ENCODE measurements around the gene CWC27. TPM values are rescaled to one million over a fixed set of nuclear protein-coding genes. Genes with fewer than 3 reads are reported as not detected.

CWC27 gene
- total RNA-seq, 2 donors from 2014 or later: 10.9 to 14.0 TPM

DNA sequence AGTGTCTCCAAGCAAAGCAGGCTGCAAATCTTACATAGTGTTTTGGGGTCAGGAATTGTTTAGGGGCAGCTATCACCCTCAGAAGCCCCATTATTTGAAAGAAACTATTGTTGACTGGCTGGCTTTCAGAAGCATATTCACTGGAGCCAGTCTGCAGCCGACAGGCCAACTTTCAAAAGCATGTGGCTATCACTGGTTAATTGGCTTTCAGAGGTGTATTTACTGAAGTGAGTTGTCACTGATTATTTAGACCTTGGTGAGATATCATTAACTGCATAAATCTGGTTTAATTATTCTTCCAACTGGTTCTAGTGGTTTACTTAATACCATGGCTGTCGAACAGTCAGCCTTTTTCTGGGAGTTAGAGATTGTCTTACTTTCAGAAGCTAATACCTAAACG lies 247.0 kb downstream of the CWC27 start:
- no peak for TF ChIP-seq POLR2A (IDR thresholded peaks at IDR 0.05)
- TF ChIP-seq, protein P1, sequence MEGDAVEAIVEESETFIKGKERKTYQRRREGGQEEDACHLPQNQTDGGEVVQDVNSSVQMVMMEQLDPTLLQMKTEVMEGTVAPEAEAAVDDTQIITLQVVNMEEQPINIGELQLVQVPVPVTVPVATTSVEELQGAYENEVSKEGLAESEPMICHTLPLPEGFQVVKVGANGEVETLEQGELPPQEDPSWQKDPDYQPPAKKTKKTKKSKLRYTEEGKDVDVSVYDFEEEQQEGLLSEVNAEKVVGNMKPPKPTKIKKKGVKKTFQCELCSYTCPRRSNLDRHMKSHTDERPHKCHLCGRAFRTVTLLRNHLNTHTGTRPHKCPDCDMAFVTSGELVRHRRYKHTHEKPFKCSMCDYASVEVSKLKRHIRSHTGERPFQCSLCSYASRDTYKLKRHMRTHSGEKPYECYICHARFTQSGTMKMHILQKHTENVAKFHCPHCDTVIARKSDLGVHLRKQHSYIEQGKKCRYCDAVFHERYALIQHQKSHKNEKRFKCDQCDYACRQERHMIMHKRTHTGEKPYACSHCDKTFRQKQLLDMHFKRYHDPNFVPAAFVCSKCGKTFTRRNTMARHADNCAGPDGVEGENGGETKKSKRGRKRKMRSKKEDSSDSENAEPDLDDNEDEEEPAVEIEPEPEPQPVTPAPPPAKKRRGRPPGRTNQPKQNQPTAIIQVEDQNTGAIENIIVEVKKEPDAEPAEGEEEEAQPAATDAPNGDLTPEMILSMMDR (IDR thresholded peaks at IDR 0.05): no peak
- ATAC-seq (no peak), DNase-seq (no peak)
- intact Hi-C loops (cut with DNase I): no loop called here
- Histone ChIP-seq H3K27me3 (no peaks in the 10 kb centered on the region), H3K27ac (no peak overlapping the region), H3K9me3 (no peaks in the 10 kb centered on the region), H3K4me1 (no peaks in the 10 kb centered on the region), H3K4me3 (no peak overlapping the region), H3K36me3 (replicated peaks in 1 of 2; ENCODE audit: insufficient read depth in 1 of 2, low read depth in 2 of 2) (no peaks in the 10 kb centered on the region)
- 52 to 54% methylated on average over 3 of the region's 3 CpGs for WGBS, 2 donors

DNA sequence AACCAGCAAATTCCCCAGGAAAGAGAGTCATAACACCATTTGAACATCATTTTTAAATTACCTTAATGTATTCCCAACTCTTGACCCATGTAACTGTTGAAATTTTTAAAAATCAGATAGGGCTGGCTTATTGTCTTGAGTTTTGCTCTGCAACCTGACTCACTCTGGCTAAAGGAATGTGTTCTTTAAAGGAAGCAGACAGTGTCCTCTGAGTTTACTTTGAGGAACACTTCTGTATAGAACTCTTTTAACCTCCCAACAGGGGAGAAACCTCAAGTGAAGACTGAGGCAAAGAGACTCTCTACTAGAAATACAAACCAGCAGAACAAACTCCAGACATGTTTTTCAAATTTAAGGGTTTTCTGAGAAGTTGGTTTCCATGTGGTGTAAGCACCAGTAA lies 248.9 kb downstream of the CWC27 start:
- H3K4me1 ChIP-seq: no peaks in the 10 kb centered on the region
- TF ChIP-seq POLR2A (IDR thresholded peaks at IDR 0.05): no peak
- TF ChIP-seq, protein P1 (IDR thresholded peaks at IDR 0.05): no peak
- no peak overlapping the region for H3K4me3 ChIP-seq
- no peak for DNase-seq
- no peaks in the 10 kb centered on the region for H3K9me3 ChIP-seq
- H3K27me3 ChIP-seq: no peaks in the 10 kb centered on the region
- no peaks in the 10 kb centered on the region for H3K36me3 ChIP-seq (replicated peaks in 1 of 2; ENCODE audit: insufficient read depth in 1 of 2, low read depth in 2 of 2)
- ATAC-seq: no peak
- intact Hi-C loops (cut with DNase I): no loop called here
- no peak overlapping the region for H3K27ac ChIP-seq

DNA sequence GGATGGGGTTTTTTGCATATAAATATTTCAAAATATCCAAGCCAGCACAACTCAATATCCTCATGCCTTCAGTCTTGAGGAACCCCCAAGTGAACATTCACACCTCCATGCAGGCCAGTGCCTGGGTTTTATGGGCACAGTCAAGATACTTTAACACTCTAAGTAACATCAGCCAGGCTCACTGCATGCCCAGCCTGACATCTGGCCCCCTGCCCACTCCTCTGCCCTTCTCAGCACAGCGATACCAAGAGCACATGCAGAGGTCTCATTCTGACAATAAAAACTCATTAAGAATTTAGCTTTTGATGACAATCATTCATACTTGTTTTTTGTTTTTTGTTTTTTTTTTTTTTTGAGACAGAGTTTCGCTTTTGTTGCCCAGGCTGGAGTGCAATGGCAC lies 250.0 kb downstream of the CWC27 start:
- H3K4me3 ChIP-seq: no peak overlapping the region
- no peak overlapping the region for H3K27ac ChIP-seq
- intact Hi-C loops (cut with DNase I): no loop called here
- ATAC-seq (no peak), DNase-seq (no peak)
- H3K27me3 ChIP-seq: no peaks in the 10 kb centered on the region
- H3K9me3 ChIP-seq: no peaks in the 10 kb centered on the region
- 98 to 100% methylated on average over 2 of the region's 2 CpGs for WGBS, 2 donors
- no peaks in the 10 kb centered on the region for H3K36me3 ChIP-seq (replicated peaks in 1 of 2; ENCODE audit: insufficient read depth in 1 of 2, low read depth in 2 of 2)
- no peaks in the 10 kb centered on the region for H3K4me1 ChIP-seq
- TF ChIP-seq POLR2A (IDR thresholded peaks at IDR 0.05): no peak

DNA sequence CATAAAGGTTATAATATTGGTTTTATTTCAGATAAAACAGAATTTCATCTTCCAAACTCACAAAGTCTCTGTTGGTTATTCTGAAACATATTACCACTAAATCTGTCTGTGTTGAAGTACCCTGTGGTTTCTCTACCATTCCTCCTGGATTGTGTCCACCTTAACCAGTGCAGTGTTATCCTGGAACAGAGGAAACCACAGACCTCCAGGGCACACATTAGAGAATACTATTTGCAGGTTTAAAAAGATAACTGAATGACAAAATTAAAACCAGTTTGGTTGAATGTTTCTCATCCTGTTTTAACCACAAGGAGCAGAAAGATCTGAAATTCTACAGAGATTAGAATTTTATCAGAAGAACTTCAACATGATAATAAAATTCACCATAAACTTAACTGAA lies 251.8 kb downstream of the CWC27 start:
- Histone ChIP-seq H3K27ac (no peak overlapping the region), H3K36me3 (replicated peaks in 1 of 2; ENCODE audit: insufficient read depth in 1 of 2, low read depth in 2 of 2) (no peaks in the 10 kb centered on the region), H3K4me3 (no peak overlapping the region), H3K27me3 (no peaks in the 10 kb centered on the region), H3K9me3 (no peaks in the 10 kb centered on the region), H3K4me1 (no peaks in the 10 kb centered on the region)
- no peak for TF ChIP-seq POLR2A (IDR thresholded peaks at IDR 0.05)
- TF ChIP-seq, protein P1 (IDR thresholded peaks at IDR 0.05): no peak
- ATAC-seq (no peak), DNase-seq (no peak)
- intact Hi-C loops (cut with DNase I): no loop called here

DNA sequence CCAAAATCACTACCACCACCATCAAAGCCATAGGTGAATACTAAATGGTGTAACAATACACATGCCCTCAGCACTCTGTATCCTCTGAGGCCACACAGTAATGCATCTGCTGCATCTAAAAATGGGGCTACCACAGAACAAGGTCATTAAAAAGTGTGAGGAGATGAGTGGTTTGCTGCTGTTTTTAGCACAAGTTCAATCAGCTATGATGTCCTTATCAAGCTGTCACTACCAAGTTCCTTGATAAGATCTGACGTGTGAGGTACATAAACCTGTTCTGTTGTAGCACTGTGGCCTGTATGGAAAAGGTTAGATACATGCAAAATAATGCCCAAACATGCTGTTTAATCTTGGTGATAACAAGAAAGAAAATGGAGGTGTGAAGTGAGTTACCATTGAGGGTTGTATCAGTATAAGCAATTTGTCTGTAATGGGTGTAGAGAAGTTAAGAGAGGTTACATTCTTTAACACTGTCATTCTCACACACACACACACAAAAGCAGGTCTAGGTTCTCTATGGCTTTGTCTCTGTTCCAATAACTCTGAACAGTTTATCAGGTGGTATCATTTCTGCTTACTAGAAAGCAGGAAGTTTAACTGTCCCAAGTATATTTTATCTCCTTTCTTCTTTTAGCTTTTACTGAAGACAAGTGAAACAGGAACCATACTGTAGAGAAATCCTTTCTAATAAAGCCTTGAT lies 252.9 kb downstream of the CWC27 start:
- no peak overlapping the region for H3K4me3 ChIP-seq
- TF ChIP-seq, protein P1 (IDR thresholded peaks at IDR 0.05): no peak
- TF ChIP-seq POLR2A (IDR thresholded peaks at IDR 0.05): no peak
- ATAC-seq (no peak), DNase-seq (no peak)
- H3K4me1 ChIP-seq: no peaks in the 10 kb centered on the region
- H3K36me3 ChIP-seq (replicated peaks in 1 of 2; ENCODE audit: insufficient read depth in 1 of 2, low read depth in 2 of 2): no peaks in the 10 kb centered on the region
- no peaks in the 10 kb centered on the region for H3K27me3 ChIP-seq
- H3K27ac ChIP-seq: no peak overlapping the region
- no peaks in the 10 kb centered on the region for H3K9me3 ChIP-seq
- 14 to 18% methylated on average over 1 of the region's 1 CpG for WGBS, 2 donors
- intact Hi-C loops (cut with DNase I): no loop called here

Data from body of pancreas (tissue), 4 donors.